SK-N-SH (cell line): ENCODE data around the gene PCGF2. TPM values are rescaled to one million over a fixed set of nuclear protein-coding genes. Genes with fewer than 3 reads are reported as not detected.

Experiments
- CTCF ChIA-PET: fragments of 300-600, 350-600 bp; formaldehyde crosslinking; extraction: SDS; loops from one replicate; lab custom pipeline; 2021; lab: Yijun Ruan, JAX
- POLR2A ChIA-PET: fragments of 350-600 bp; sonication (Branson Sonifier 250); formaldehyde crosslinking; extraction: SDS; loops from one replicate; lab custom pipeline; 2020; ENCODE audit warnings: antibody characterized with exemption, inconsistent platforms; lab: Yijun Ruan, JAX
- DNase-seq: peaks from one replicate; pipeline ENCODE4 v3.0.0; 2012
- H2AFZ ChIP-seq: fragments of 200-600 bp; sonication (generic); 2 replicates; pipeline ENCODE4 v1.8.1; 2016; ENCODE audit warnings: antibody characterized with exemption, mild to moderate bottlenecking, low read depth
- H3F3A ChIP-seq: fragments of 200-600 bp; sonication (generic); replicated peaks from 2 replicates; pipeline ENCODE3; 2016; ENCODE audit warnings: antibody characterized with exemption, mild to moderate bottlenecking; ENCODE audit not compliant: insufficient read depth
- H3K27ac ChIP-seq, 2 experiments: fragments of 200-500 bp in 1 of 2; fragments of 200-600 bp in 1 of 2; sonication (Bioruptor generic) in 1 of 2; sonication (generic), shearing (Covaris generic) in 1 of 2; 2 replicates each; pipeline versions ENCODE4 v1.5.1 to v1.6.1; 2014 to 2016; ENCODE audit warnings: low read depth in 2 of 2, inconsistent platforms in 1 of 2, low read length in 1 of 2, mild to moderate bottlenecking in 1 of 2, mixed read lengths in 1 of 2
- H3K27me3 ChIP-seq: fragments of 200-600 bp; sonication (generic), shearing (Covaris generic); 2 replicates; pipeline ENCODE4 v1.6.1; 2016; ENCODE audit warnings: mixed run types; ENCODE audit not compliant: insufficient read depth
- H3K36me3 ChIP-seq, 2 experiments: fragments of 200-500 bp in 1 of 2; fragments of 200-600 bp in 1 of 2; sonication (Bioruptor generic) in 1 of 2; sonication (generic) in 1 of 2; replicated peaks in 1 of 2; 2 replicates each; pipeline versions ENCODE3 to v1.5.1; 2014 to 2016; ENCODE audit warnings: low read length in 1 of 2, mild to moderate bottlenecking in 1 of 2; ENCODE audit not compliant: insufficient read depth in 2 of 2, control insufficient read depth in 1 of 2
- H3K4me1 ChIP-seq, 2 experiments: fragments of 200-500 bp in 1 of 2; fragments of 200-600 bp in 1 of 2; sonication (Bioruptor generic) in 1 of 2; sonication (generic), shearing (Covaris generic) in 1 of 2; 2 replicates each; pipeline versions ENCODE4 v1.5.1 to v1.6.1; 2014 to 2016; ENCODE audit warnings: low read depth in 1 of 2, low read length in 1 of 2, mixed run types in 1 of 2; ENCODE audit not compliant: insufficient read depth in 2 of 2, control insufficient read depth in 1 of 2
- H3K4me2 ChIP-seq: fragments of 200-600 bp; sonication (generic), shearing (Covaris generic); 2 replicates; pipeline ENCODE4 v1.6.1; 2017; ENCODE audit warnings: mixed run types
- H3K4me3 ChIP-seq, 2 experiments: fragments of 200-500 bp in 1 of 2; fragments of 200-600 bp in 1 of 2; sonication (Bioruptor generic) in 1 of 2; sonication (generic), shearing (Covaris generic) in 1 of 2; 2 replicates each; pipeline versions ENCODE4 v1.5.1 to v1.8.1; 2014 to 2016; ENCODE audit warnings: low read depth in 2 of 2, inconsistent platforms in 1 of 2, low read length in 1 of 2, mild to moderate bottlenecking in 1 of 2, mixed read lengths in 1 of 2, moderate library complexity in 1 of 2
- H3K79me2 ChIP-seq: fragments of 200-600 bp; sonication (generic); 2 replicates; pipeline ENCODE4 v1.8.1; 2017; ENCODE audit warnings: mild to moderate bottlenecking; ENCODE audit not compliant: insufficient read depth
- H3K9ac ChIP-seq: fragments of 200-600 bp; sonication (generic); 2 replicates; pipeline ENCODE4 v1.6.1; 2017; ENCODE audit warnings: mixed run types
- H3K9me2 ChIP-seq: fragments of 200-600 bp; sonication (generic); 2 replicates; pipeline ENCODE4 v1.6.1; 2017; ENCODE audit warnings: mixed run types
- H3K9me3 ChIP-seq: fragments of 200-600 bp; sonication (generic); 2 replicates; pipeline ENCODE4 v1.6.1; 2017; ENCODE audit warnings: mixed run types, mild to moderate bottlenecking, moderate library complexity
- H4K20me1 ChIP-seq: fragments of 200-600 bp; sonication (generic); 2 replicates; pipeline ENCODE4 v1.6.1; 2017; ENCODE audit warnings: mild to moderate bottlenecking, mixed run types; ENCODE audit not compliant: insufficient read depth
- CHD2 ChIP-seq: fragments of 150-350 bp; IDR thresholded peaks from 2 replicates; pipeline ENCODE4 v1.6.1; 2018; ENCODE audit warnings: low read length; ENCODE audit not compliant: partially characterized antibody
- EP300 ChIP-seq, 2 experiments: IDR thresholded peaks; 2 replicates each; pipeline versions ENCODE4 v1.4.0 to v1.6.1; 2012; ENCODE audit warnings: borderline replicate concordance in 1 of 2, low read depth in 1 of 2, low read length in 1 of 2
- RFX5 ChIP-seq: IDR thresholded peaks from 2 replicates; pipeline ENCODE4 v1.6.1; 2012; ENCODE audit warnings: mild to moderate bottlenecking, improper control_type of control experiment, low read length
- SIN3A ChIP-seq: IDR thresholded peaks from 2 replicates; pipeline ENCODE4 v1.6.1; 2012; ENCODE audit warnings: low read depth, mild to moderate bottlenecking, low read length, moderate library complexity, borderline replicate concordance
- TEAD4 ChIP-seq: IDR thresholded peaks from 2 replicates; pipeline ENCODE4 v1.4.0; 2012; ENCODE audit warnings: mild to moderate bottlenecking, borderline replicate concordance; ENCODE audit not compliant: insufficient read depth
- YY1 ChIP-seq: IDR thresholded peaks from 2 replicates; pipeline ENCODE4 v1.4.0; 2012; ENCODE audit warnings: low read depth, mild to moderate bottlenecking
- WGBS: methylation state at CpG from one replicate; pipeline ENCODE4 v1.1.6; 2017; ENCODE audit warnings: low lambda C conversion rate; 5-methylcytosine and 5-hydroxymethylcytosine counted together
- polyA plus RNA-seq, 3 experiments: library from polyadenylated mRNA; depleted of rRNA; stranded (reverse); fragments of >200 nt; gene quantifications; 2 replicates each; pipeline ENCODE4 v1.2.3, GENCODE V29; 2012
- TF ChIP-seq, protein P1 (sequence below): IDR thresholded peaks from 2 replicates; pipeline ENCODE4; 2012
- TF ChIP-seq, protein P2 (sequence below): fragments of 150-350 bp; IDR thresholded peaks from 2 replicates; pipeline ENCODE4 v1.6.1; 2016; ENCODE audit warnings: mild to moderate bottlenecking, low read depth, low read length
- TF ChIP-seq, protein P3 (sequence below): IDR thresholded peaks from 2 replicates; pipeline ENCODE4 v1.6.1; 2012; ENCODE audit warnings: mild to moderate bottlenecking, low read depth, low read length, moderate library complexity

The PCGF2 gene
- polyA plus RNA-seq, 1 of the 3 experiments (the other 2 are of a cell fraction), result 39.8 TPM

DNA sequence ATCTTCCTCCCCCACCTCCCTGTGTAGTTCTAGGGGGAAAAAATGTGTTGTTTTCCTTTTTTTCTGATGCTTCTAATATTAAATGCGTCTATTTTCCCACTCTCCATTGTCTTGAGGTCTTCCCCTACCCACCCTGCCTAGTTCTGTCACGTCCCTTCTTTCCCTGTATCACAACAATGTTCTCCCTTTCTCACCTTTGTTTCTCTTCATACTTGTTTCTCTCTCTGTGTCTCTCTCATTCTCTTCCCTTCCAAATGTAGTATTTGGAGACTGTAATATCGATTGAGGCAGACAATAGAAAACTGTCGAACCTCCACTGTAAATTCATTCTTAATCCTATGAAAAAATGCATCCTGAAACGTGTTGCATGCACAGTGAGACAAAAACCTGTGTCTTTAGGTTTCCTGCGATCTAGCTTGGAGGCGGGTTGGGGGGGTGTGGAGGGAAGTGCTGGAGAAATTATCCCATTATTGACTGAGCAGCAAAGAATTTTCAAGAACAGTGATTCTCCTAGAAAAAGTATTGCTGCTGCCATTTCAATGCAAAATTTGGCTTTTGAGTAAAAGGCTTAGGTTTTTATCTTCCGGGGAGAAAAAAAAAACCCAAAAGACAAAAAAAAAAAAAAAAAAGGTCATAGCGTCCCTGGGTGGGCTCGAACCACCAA is 3.1 kb upstream of the PCGF2 start:
- Histone ChIP-seq H3K79me2 (peaks cover 63% of the 10 kb centered on the region), H3K4me2 (peak overlapping the region; percentile 100), H3F3A (peaks cover 3% of the 10 kb centered on the region), H3K4me1 (peaks cover 0 to 24% of the 10 kb centered on the region in 2 experiments; a peak in 1 of 4 replicates), H3K9me3 (no peaks in the 10 kb centered on the region), H4K20me1 (peaks cover 8% of the 10 kb centered on the region), H3K4me3 (peak overlapping the region; percentile 91 to 93)
- POLR2A ChIA-PET, result interaction anchor here (0.6 to 2.7 kb wide), 7 partner anchors 9 to 118 kb away, joined by 3 to 12 read pairs (median 4); partner anchors contain the start of genes LASP1 and RPL23
- WGBS, result 2% methylated on average over 10 of the region's 10 CpGs
- peak; percentile 39 for DNase-seq
- TF ChIP-seq EP300 (IDR thresholded peaks at IDR 0.05; ENCODE audit: borderline replicate concordance in 1 of 2, low read depth in 1 of 2, low read length in 1 of 2) (no peak), YY1 (no peak), TEAD4 (no peak), RFX5 (no peak), CHD2 (no peak), SIN3A (no peak)
- TF ChIP-seq, protein P1, sequence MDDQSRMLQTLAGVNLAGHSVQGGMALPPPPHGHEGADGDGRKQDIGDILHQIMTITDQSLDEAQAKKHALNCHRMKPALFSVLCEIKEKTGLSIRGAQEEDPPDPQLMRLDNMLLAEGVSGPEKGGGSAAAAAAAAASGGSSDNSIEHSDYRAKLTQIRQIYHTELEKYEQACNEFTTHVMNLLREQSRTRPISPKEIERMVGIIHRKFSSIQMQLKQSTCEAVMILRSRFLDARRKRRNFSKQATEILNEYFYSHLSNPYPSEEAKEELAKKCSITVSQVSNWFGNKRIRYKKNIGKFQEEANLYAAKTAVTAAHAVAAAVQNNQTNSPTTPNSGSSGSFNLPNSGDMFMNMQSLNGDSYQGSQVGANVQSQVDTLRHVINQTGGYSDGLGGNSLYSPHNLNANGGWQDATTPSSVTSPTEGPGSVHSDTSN, result no peak
- TF ChIP-seq, protein P2, sequence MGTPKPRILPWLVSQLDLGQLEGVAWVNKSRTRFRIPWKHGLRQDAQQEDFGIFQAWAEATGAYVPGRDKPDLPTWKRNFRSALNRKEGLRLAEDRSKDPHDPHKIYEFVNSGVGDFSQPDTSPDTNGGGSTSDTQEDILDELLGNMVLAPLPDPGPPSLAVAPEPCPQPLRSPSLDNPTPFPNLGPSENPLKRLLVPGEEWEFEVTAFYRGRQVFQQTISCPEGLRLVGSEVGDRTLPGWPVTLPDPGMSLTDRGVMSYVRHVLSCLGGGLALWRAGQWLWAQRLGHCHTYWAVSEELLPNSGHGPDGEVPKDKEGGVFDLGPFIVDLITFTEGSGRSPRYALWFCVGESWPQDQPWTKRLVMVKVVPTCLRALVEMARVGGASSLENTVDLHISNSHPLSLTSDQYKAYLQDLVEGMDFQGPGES, result no peak
- TF ChIP-seq, protein P3, sequence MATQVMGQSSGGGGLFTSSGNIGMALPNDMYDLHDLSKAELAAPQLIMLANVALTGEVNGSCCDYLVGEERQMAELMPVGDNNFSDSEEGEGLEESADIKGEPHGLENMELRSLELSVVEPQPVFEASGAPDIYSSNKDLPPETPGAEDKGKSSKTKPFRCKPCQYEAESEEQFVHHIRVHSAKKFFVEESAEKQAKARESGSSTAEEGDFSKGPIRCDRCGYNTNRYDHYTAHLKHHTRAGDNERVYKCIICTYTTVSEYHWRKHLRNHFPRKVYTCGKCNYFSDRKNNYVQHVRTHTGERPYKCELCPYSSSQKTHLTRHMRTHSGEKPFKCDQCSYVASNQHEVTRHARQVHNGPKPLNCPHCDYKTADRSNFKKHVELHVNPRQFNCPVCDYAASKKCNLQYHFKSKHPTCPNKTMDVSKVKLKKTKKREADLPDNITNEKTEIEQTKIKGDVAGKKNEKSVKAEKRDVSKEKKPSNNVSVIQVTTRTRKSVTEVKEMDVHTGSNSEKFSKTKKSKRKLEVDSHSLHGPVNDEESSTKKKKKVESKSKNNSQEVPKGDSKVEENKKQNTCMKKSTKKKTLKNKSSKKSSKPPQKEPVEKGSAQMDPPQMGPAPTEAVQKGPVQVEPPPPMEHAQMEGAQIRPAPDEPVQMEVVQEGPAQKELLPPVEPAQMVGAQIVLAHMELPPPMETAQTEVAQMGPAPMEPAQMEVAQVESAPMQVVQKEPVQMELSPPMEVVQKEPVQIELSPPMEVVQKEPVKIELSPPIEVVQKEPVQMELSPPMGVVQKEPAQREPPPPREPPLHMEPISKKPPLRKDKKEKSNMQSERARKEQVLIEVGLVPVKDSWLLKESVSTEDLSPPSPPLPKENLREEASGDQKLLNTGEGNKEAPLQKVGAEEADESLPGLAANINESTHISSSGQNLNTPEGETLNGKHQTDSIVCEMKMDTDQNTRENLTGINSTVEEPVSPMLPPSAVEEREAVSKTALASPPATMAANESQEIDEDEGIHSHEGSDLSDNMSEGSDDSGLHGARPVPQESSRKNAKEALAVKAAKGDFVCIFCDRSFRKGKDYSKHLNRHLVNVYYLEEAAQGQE, result no peak
- TF ChIP-seq, all 33 proteins: peak for 0
- peaks cover 11 to 12% of the 10 kb centered on the region in 2 experiments for H3K36me3 ChIP-seq
- CTCF ChIA-PET, result interaction anchor here (1.0 to 3.7 kb wide), 4 partner anchors 16 to 402 kb away, joined by 3 to 30 read pairs (median 4); no protein-coding TSS in a partner anchor
- H3K9ac ChIP-seq, result peak overlapping the region; percentile 64; the same call in 1 of the 2 replicates
- H3K9me2 ChIP-seq, result no peaks in the 10 kb centered on the region
- H3K27ac ChIP-seq, result peak overlapping the region; percentile 74 to 98; a peak in 3 of 4 replicates
- no peaks in the 10 kb centered on the region for H3K27me3 ChIP-seq
- H2AFZ ChIP-seq, result peak overlapping the region; percentile 44
